A549 (cell line): ENCODE measurements around the gene CYB5D1. TPM values are rescaled to one million over a fixed set of nuclear protein-coding genes. Genes with fewer than 3 reads are reported as not detected.

Experiments used
- ATAC-seq, 2 experiments: fragments of 200-7000 bp in 1 of 2; fragments of >200 bp in 1 of 2; cut with Nextera tagmentation in 1 of 2; cut with Tn5 transposase in 1 of 2; 3 replicates each; pipeline versions ENCODE4 v1.8.0 to v1.9.1; 2018 to 2020; ENCODE audit warnings: mild to moderate bottlenecking in 1 of 2, moderate library complexity in 1 of 2
- CTCF ChIA-PET: fragments of 300-600 bp; sonication (Branson Sonifier 250); formaldehyde crosslinking; extraction: SDS; loops from one replicate; lab custom pipeline; 2021; ENCODE audit warnings: antibody characterized with exemption, inconsistent platforms; lab: Yijun Ruan, JAX
- POLR2A ChIA-PET: fragments of 350-600 bp; formaldehyde crosslinking; extraction: SDS; loops from one replicate; lab custom pipeline; 2021; ENCODE audit warnings: antibody characterized with exemption, inconsistent platforms; lab: Yijun Ruan, JAX
- DNase-seq, 2 experiments: peaks; one replicate each; pipeline versions ENCODE4 v3.0.0 to v3.0.0-alpha.2; 2011 to 2016; ENCODE audit warnings: low read depth in 1 of 2, low spot score in 1 of 2
- FAIRE-seq: peaks from 2 replicates; lab custom pipeline; 2011; peaks lifted over from hg19 to GRCh38; lab: Jason Lieb, UNC
- H3K27ac ChIP-seq, 2 experiments: fragments of >200 bp; sonication (Bioruptor Twin); formaldehyde crosslinking; 3 replicates each; pipeline ENCODE4 v1.5.1; 2016 to 2017
- H3K4me1 ChIP-seq: fragments of >200 bp; sonication (Bioruptor Twin); formaldehyde crosslinking; 3 replicates; pipeline ENCODE4 v1.6.1; 2016
- H3K4me2 ChIP-seq: fragments of >200 bp; sonication (Bioruptor Twin); formaldehyde crosslinking; 3 replicates; pipeline ENCODE4 v1.6.1; 2016
- H3K4me3 ChIP-seq: fragments of >200 bp; sonication (Bioruptor Twin); formaldehyde crosslinking; 3 replicates; pipeline ENCODE4 v1.5.1; 2016
- H3K9me3 ChIP-seq: fragments of >200 bp; sonication (Bioruptor Twin); formaldehyde crosslinking; 3 replicates; pipeline ENCODE4 v1.6.1; 2016
- ATOH8 ChIP-seq: fragments of 250-450 bp; sonication (Bioruptor Pico); IDR thresholded peaks from 2 replicates; pipeline ENCODE4 v1.5.0; 2020; ENCODE audit warnings: low read depth, mild to moderate bottlenecking, moderate library complexity
- CHD2 ChIP-seq: fragments of 150-350 bp; IDR thresholded peaks from 2 replicates; pipeline ENCODE4 v1.6.1; 2014; ENCODE audit warnings: low read length; ENCODE audit not compliant: partially characterized antibody
- CTCF ChIP-seq: fragments of >200 bp; sonication (Bioruptor Twin); formaldehyde crosslinking; IDR thresholded peaks from 3 replicates; pipeline ENCODE4 v1.5.1; 2016
- EP300 ChIP-seq, 2 experiments: fragments of >200 bp; sonication (Bioruptor Twin); formaldehyde crosslinking; IDR thresholded peaks; 2 replicates in 1 of 2; 3 replicates in 1 of 2; pipeline ENCODE4 v1.6.1; 2016 to 2017
- ESRRA ChIP-seq: fragments of 150-350 bp; IDR thresholded peaks from 2 replicates; pipeline ENCODE4 v1.6.1; 2014; ENCODE audit warnings: mild to moderate bottlenecking, low read length, borderline replicate concordance
- FOXS1 ChIP-seq: fragments of 250-450 bp; sonication (Bioruptor Pico); IDR thresholded peaks from 2 replicates; pipeline ENCODE4 v1.5.0; 2020; ENCODE audit warnings: mild to moderate bottlenecking, moderate library complexity
- HES2 ChIP-seq: fragments of >200 bp; sonication (Bioruptor Twin); formaldehyde crosslinking; IDR thresholded peaks from 2 replicates; pipeline ENCODE4 v1.6.1; 2016
- HOXA7 ChIP-seq: fragments of 250-450 bp; sonication (Bioruptor Pico); IDR thresholded peaks from 2 replicates; pipeline ENCODE4 v1.5.0; 2020; ENCODE audit warnings: mild to moderate bottlenecking, moderate library complexity
- JUN ChIP-seq, 2 experiments: fragments of >200 bp; sonication (Bioruptor Twin); formaldehyde crosslinking; IDR thresholded peaks; 2 replicates in 1 of 2; 3 replicates in 1 of 2; pipeline ENCODE4 v1.6.1; 2016 to 2017
- KDM5A ChIP-seq: fragments of 200-600 bp; sonication (generic); IDR thresholded peaks from 2 replicates; pipeline ENCODE4 v1.6.1; 2016; ENCODE audit warnings: antibody characterized with exemption, mild to moderate bottlenecking
- REST ChIP-seq: fragments of 200-600 bp; sonication (generic); IDR thresholded peaks from 2 replicates; pipeline ENCODE4 v1.6.1; 2016; ENCODE audit warnings: antibody characterized with exemption, mild to moderate bottlenecking, moderate library complexity
- TP53 ChIP-seq: fragments of 250-450 bp; sonication (Bioruptor Pico); IDR thresholded peaks from 2 replicates; pipeline ENCODE4 v1.5.0; 2021; ENCODE audit warnings: mild to moderate bottlenecking, moderate library complexity
- WGBS: methylation state at CpG from one replicate; pipeline ENCODE4 v1.1.6; 2017; ENCODE audit errors: missing lambda C conversion rate; 5-methylcytosine and 5-hydroxymethylcytosine counted together
- polyA plus RNA-seq, 4 experiments: library from polyadenylated mRNA; depleted of rRNA in 3 of 4; stranded (reverse); fragments of >200 nt; fragmentation: RNase III in 1 of 4; extraction: RNeasy Plus Mini Kit Qiagen cat#74134 plus additional on column Dnase treatment in 1 of 4; gene quantifications; 2 replicates in 3 of 4; 3 replicates in 1 of 4; pipeline ENCODE4 v1.2.3, GENCODE V29; 2011 to 2017

Gene CYB5D1
- polyA plus RNA-seq, 2 of the 4 experiments (the other 2 are of a cell fraction) = 20.4 to 28.2 TPM

- Histone ChIP-seq H3K4me3 (no peak overlapping the region), H3K4me2 (no peak overlapping the region), H3K27ac (no peak overlapping the region), H3K4me1 (peaks cover 17% of the 10 kb centered on the region), H3K9me3 (no peaks in the 10 kb centered on the region)
- FAIRE-seq (no peak), DNase-seq (no peak), ATAC-seq (no peak)
- no peak for TF ChIP-seq TP53
- no peak for TF ChIP-seq ATOH8 (CRISPR knock-in tag)
- TF ChIP-seq FOXS1 (CRISPR knock-in tag) = no peak
- TF ChIP-seq HOXA7 (CRISPR knock-in tag) = no peak
- no peak for TF ChIP-seq CTCF
- no peak for TF ChIP-seq EP300 (IDR thresholded peaks at IDR 0.05)
- WGBS = 89% methylated on average over 13 of the region's 15 CpGs
- CTCF ChIA-PET = interaction anchor here (1.1 to 2.2 kb wide), 4 partner anchors 20 to 97 kb away, joined by 3 to 5 read pairs (median 5); no protein-coding TSS in a partner anchor
- POLR2A ChIA-PET = no interaction called here
Observed at GRCh38 chr17:7893187-7893880, 35.5 kb downstream of the CYB5D1 start.

GRCh38 chr17:7894226-7894625, 36.4 kb downstream of the CYB5D1 start:
- 90% methylated on average over 9 of the region's 9 CpGs for WGBS
- ATAC-seq = no peak
- POLR2A ChIA-PET = no interaction called here
- H3K9me3 ChIP-seq = no peaks in the 10 kb centered on the region
- no peak for TF ChIP-seq HES2
- TF ChIP-seq, all 56 proteins: peak for 0
- CTCF ChIA-PET = interaction anchor here (0.8 to 15.1 kb wide), 7 partner anchors 17 to 163 kb away, joined by 3 to 339 read pairs (median 5); no protein-coding TSS in a partner anchor
- Histone ChIP-seq H3K4me2 (no peak overlapping the region), H3K4me3 (no peak overlapping the region), H3K4me1 (peaks cover 8% of the 10 kb centered on the region), H3K27ac (no peak overlapping the region)
- FAIRE-seq (no peak), DNase-seq (no peak)

GRCh38 chr17:7894866-7895265, 37.1 kb downstream of the CYB5D1 start:
- H3K4me1 ChIP-seq = peaks cover 2% of the 10 kb centered on the region
- CTCF ChIA-PET = interaction anchor here (0.6 to 15.1 kb wide), 7 partner anchors 16 to 544 kb away, joined by 3 to 339 read pairs (median 6); partner anchors contain the start of gene NAA38
- DNase-seq (no peak), ATAC-seq (no peak), FAIRE-seq (no peak)
- TF ChIP-seq TP53 (no peak), ESRRA (no peak), REST (no peak), CHD2 (no peak), KDM5A (no peak), JUN (IDR thresholded peaks at IDR 0.05) (no peak)
- no peak overlapping the region for H3K27ac ChIP-seq
- no peak overlapping the region for H3K4me3 ChIP-seq
- POLR2A ChIA-PET = no interaction called here
- 91% methylated on average over 8 of the region's 8 CpGs for WGBS
- no peak overlapping the region for H3K4me2 ChIP-seq
- H3K9me3 ChIP-seq = no peaks in the 10 kb centered on the region
